Activated effector memory CD4-positive, alpha-beta T cell treated with anti-CD3 and anti-CD28 coated beads, Interleukin-2, amount 50 U/mL, for 16 hours (primary cell): ENCODE measurements around the gene ZFR.
"Not testable (repeated sequence)": the region's sequence is repeated elsewhere in the genome, so short reads cannot be mapped to it uniquely, and the experiment has no call there.

Experiments
- DNase-seq: peaks from one replicate; pipeline ENCODE4 v3.0.0-alpha.2; 2020

Gene ZFR

DNA sequence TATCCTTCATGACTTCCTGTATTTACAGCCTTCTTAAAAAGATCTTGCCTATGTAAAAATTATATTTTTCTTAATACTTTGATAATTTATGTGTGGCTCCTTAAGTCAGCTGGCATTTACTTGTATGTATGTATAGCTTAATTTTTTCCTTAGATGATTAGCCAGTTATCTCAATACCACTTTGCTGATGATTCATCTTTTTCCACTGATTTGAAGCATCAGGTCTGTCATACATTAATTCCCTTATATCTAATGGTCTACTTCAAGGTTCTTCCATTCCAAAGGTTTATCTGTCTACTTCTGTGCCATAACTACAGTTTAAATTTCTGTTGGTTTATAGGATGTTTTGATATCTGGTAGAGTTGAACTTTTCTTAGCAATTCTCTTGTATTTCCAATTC lies 86.9 kb downstream of the ZFR start:
- DNase-seq, result no peak

DNA sequence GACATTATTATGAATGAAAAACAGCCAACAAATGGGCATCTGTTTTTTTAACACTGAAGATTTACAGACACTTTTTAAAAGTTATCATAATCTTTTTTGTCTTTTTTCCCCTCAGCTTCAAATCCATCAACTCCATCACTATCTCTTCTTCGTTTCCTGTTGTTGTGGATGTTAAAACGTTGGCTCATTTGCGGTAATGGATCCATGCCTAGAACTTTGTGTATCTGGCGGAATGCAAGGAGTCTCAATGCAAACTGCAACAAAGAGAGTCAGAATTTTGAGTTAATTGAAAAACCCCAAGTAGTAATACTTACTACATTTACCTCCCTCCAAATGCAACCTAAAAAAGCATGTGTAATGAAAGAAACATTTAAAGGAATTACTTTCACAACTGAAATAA lies 88.9 kb downstream of the ZFR start:
- no peak for DNase-seq

DNA sequence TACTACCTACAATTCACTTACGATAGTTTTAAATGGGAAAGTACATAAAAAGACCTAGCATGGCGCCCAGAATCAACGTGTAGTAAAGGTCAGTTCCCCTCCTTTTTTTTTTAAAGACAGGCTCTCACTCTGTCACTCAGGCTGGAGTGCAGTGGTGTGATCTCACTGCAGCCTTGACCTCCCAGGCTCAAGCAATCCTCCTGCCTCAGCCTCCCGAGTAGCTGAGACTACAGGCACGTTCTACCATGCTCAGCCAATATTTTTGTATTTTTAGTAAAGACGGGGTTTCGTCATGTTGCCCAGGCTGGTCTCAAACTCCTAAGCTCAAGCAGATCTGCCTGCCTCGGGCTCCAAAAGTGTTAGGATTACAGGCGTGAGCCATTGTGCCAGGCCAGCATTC lies 91.1 kb downstream of the ZFR start:
- no peak for DNase-seq

DNA sequence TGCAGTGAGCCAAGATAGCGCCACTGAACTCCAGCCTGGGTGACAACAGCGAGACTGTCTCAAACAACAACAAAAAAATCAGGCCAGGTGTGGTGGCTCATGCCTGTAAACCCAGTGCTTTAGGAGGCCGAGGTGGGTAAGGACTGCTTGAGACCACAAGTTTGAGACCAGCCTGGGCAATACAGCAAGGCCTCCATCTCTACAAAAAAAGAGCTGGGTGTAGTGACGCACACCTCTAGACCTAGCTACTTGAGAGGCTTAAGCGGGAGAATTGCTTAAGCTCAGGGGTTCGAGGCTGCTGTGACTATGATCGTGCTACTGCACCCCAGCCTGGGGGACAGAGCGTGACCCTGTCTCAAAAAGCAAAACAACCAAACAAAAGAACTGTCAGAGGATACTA lies 91.9 kb downstream of the ZFR start:
- no peak for DNase-seq

DNA sequence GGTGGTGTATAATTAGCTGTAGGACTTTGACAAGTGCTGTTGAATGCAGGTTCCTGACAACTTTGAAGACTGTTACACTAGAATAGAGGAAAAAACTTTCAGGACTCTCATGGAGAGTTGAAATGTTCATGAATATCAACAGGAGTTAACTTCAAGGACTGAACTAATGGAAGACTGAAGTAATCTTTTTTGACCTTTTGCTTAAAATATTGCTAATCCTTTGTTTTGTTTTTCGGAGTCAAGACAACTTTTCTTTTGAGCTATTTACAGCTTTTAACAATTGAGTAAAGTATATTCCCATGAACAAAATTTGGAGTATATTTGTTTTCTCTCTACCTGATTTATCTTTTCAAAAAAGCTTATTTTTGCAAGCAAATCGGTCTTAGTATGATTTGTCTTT lies 97.7 kb downstream of the ZFR start:
- no peak for DNase-seq

DNA sequence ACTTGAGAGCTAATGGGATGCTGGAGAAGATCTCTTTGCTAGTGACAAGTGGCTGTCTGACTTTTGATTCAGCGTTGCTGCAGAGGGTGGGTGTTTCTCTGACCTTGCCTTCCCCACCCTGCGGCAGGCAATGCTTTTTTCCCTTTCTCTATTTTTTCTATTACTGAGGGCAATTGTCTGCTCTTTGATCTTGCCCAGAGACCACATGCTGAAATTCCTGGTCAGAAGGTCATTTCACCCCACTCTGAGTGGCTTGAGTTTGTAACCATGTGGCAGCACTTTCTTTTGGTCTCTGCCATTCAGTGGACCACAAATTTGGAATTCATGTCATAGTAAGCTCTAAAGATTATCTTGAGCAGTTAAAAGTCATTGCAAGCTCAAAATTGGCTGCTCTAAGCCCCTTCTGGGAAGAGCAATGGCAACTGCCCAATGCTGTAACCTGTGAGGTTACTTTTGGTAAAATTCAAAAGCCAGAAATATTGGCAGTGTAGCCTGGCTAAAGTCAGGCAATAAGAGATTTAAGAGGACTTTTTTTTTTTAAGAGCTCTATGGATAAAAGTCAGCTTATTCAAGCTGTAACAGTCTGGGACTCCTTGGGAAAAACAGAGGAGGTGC lies 101.4 kb downstream of the ZFR start:
- DNase-seq, result no peak

DNA sequence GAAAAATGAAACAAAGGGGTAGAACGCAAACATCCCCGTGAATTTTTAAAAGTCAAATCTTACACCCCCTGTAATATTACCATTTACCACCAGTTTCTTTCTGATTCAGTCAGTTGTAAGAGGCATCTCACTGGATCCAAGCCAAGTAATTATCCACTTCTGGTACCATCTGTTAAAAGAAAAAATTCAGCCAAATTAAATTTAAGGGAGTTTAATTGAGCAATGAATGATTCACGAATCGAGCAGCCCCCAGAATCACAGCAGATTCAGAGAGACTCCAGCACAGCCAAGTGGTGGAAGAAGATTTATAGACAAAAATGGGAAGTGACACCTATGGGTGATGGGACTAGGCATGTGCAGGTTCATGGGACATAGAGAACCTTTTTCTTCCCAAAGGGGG lies 101.9 kb downstream of the ZFR start:
- no peak for DNase-seq

DNA sequence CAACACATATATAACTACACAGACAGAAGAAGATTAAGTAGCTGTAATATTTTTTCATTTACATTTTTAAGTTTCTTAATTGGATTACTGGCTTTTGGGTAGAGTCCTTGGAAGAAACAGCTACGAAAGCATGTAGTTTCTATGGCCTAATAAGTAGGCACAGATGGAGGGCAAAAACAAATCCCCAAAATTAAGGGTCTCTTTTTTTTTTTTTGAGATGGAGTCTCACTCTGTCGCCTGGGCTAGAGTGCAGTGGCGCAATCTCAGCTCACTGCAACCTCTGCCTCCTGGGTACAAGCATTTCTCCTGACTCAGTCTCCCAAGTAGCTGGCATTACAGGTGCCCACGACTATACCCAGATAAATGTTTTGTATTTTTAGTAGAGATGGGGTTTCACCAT lies 104.7 kb downstream of the ZFR start:
- DNase-seq, result no peak

DNA sequence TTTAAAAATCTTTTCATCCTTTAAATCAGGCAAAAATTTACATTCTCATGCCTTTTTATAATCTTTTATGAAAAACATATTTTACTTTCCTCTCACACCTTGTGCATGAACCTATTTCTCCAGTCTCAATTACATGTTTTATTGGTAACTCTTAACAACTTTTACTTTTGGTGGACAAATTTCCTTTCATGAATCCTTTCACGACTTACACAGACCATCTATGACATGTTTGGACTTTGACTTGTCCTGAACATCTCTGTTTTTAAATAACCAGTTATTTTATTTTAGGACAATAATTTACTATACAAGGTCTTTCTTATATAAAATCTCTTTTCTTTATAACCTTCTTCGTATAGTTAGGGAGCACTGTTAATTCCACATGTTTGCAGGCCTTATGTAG lies 105.3 kb downstream of the ZFR start:
- DNase-seq, result no peak

DNA sequence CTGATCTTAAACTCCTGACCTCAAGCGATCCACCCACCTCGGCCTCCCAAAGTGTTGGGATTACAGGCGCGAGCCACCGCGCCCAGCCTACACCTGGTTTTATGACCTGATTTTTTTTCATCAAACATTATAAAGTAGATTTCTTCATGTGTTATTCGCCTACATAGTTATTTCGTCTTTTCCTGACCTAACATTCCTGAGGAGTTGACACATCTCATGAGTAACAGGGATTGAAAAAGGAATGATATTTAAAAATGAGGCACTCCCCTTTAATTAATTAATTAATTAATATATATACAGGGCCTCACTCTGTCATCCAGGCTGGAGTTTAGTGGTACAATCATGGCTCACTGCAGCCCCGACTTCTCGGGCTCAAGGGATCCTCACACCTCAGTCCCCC lies 111.6 kb downstream of the ZFR start:
- no peak for DNase-seq

DNA sequence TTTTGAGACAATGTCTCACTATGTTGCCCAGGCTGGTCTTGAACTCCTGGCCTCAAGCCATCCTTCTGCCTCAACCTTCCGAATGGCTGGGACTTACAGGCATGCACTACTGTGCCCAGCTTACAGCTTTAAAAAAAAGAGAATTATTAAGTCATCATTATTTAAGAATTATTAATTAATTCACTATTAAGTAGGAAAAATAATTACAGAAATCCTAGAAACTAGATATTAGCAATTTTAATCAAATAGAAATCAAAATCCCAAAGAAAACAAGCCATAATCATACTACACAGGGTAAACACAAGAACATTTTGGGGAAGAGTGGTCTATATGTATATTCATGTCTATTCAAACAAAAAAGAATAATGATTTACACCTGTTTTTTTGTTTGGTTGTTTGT lies 112.2 kb downstream of the ZFR start:
- DNase-seq, result no peak

DNA sequence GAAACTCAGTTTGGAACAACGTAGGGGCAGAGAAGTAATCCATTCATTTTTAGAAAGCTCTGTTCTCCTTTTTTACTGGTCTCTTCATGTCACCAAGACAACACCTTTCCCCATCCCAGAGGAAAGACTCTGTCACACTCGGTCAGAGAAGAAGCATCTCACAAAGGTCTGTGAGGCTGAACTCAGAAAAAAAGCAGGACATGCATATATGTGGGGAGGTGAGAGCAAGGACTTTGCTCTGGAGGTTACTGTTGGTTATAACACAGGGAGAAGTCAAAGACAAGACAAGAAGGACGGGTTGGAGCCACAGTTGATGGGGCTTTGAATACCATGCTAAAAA lies 112.6 kb downstream of the ZFR start:
- DNase-seq, result no peak

DNA sequence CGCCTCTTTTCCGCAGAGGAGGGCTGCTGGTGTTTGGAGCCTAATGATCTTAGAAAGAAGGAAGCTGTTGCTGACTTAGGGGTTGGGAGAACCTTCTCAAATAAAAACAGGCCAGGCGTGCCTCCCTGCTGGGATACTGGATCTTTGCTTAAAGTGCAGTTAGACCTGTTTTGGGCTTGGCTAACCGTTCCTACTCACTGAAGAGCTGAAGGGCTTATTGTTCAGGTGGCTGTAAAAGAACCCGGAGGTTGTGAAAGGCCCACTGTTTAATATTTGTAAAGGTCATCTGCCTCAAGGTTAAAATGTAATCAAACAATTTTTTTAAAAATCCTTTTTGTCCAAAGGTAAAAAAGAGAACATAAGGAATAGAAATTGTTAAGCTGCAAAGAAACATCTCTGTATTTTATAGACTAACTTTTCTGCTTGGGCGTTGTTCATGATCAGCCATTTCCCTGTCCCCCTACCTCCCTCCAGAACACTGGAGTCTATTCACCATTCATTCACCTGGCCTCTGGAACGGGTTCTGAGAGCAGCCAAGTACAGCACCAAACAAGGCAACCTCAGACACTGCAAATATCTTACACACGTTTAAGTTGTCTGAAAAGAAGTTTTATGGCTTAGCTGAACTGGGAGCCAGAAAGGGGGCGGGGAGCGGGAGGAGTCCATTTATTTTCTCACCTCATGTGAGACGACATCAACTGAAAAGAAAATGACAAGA lies 113.2 kb downstream of the ZFR start:
- DNase-seq, result no peak

DNA sequence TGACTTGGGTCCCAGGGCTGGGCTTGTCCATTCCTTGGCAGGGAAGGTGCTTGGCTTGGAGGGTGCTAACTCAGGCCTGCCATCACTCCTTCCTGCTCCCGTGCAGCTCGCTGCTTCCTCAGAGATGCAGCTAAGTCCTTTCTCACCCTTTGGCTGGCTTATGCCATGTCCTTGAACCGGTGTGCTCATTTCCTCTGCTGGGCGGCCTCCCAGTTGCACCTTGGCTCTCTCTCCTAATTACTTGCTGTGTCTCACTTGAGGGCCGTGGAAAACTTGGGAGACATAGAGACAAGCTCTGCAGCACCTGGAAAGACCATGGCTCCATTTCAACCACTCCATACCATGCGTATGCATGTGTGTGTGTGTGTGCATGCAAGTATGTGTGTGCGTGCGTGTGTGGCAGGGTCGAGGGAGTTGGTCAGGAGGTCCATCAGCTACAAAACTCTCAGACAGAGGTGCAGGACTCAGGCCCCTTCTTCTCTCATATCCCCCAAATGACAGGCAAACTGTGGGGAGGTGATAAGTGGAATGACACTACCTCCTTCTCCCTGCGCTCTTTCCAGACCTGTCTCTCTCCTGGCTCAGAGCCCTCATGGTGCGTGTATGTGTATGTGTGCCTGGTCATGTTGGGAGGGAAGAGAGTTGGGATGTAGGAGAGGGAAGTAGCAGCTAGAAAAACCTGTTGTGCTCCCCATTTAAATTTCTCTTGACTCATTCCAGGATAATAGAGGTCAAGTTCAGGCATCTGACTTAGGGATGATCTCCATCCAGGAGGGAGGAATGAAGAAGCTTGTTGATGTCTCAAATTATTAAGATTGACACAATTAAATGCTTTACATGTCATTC lies 114.2 kb downstream of the ZFR start:
- DNase-seq, result no peak

DNA sequence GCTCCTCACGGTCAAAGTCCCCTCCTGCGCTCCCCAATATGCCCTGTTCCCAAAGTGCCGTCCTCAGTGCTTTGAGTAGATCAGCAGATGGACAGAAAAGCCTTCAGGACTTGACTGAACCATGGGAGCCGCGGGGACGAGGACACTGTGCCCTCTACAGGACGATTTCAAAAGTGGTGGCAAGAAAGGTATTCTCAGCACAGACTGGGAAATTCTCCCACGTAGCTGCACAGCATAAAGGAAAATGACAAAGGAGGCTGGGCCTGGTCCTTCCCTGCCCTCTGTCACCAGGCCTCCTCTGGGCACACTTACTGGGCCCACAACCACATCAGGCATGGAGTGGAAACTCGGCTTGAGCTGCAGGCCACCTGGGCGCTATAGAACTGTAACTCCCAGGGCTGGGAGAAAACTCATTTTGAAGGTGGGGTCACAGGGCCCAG lies 115.1 kb downstream of the ZFR start:
- DNase-seq, result peak; percentile 80

DNA sequence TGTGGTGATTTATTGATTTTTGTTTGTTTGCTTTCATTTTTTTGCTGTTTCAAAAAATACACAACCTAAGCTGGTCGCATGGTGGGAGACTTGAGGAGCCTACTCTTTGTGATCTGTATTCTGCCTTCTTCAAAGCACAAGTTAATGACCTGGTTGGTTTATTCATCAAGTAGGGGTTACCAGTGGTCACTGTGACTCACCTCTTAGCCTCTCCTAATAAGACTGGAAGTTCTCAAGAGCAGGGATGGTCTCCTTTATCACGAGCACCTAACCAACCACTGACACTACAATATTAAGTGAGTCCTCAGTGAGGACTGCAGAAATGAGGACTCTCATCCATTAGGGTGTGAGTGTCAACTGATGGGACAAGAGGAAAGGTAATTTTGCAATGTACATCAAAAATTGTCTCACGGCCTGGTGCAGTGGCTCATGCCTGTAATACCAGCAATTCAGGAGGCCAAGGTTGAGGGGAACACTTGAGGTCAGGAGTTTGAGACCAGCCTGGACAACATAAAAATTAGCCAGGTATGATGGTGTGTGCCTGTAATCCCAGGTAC lies 118.2 kb downstream of the ZFR start:
- DNase-seq, result no peak

DNA sequence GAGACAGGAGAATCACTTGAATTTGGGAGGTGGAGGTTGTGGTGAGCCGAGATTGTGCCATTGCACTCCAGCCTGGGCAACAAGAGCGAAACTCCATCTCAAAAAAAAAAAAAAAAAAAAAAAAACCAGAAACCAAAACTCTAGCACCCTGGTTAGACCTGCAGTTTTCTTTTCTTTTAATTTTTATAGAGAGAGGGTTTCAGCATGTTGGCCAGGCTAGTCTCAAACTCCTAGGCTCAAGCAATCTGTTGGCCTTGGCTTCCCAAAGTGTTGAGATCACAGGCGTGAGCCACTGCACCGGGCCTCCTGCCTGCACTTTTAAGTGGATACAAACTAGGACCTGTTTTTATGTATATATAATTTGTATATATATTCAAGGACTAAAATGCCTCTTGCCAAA lies 118.9 kb downstream of the ZFR start:
- no peak for DNase-seq

DNA sequence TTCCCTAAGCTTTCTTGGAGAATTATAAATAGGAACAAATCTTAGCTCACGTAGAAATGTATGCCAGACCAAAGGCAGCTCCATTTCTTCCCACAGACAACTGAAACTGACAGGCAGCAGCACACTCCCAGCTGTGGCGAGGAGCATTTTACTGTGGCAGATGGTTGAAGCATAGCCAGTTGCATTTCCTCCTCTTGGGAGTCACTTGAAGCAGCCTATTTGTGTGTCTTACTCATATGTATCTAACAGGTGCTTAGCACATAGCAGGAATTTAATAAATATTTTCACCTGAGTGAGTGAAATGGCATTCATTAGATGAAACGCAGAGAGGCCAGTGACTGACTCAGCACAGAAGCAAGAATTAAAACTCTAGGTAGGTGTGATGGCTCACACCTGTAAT lies 119.5 kb downstream of the ZFR start:
- no peak for DNase-seq

DNA sequence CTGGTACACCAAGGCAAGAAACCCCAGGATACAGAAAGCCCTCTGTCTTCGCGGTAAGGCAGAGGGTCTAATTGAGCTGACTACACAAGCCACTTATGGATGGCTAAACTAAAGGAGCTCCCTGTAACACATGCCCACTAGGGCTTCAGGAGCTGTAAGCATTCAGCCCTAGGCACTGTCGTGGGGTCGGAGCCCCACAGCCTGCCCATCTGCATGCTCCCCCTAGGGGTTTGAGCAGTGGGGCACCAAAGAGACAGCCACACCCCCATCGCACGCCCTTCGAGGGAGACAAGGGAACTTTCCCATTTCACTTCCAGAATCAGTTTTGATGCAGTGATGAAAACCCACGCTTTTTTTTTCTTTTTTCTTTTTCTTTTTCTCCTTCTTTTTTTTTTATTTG lies 120.8 kb downstream of the ZFR start:
- no peak for DNase-seq

DNA sequence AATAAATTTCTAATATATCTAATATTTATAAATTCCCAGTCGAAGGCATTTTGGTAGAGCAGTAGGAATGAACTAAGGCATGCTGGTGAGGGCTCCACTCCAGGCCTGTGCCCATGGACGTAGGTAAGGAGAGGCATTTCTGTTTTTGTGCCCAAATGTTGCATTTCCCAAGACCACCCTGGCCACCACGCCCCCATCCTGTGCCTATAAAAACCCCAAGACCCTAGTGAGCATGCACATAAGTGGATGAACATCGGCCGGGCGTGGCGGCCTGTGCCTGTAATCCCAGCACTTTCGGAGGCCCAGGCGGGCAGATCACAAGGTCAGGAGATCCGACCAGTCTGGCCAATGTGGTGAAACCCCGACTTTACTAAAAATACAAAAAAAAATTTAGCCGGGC lies 121.7 kb downstream of the ZFR start:
- DNase-seq, result no peak

DNA sequence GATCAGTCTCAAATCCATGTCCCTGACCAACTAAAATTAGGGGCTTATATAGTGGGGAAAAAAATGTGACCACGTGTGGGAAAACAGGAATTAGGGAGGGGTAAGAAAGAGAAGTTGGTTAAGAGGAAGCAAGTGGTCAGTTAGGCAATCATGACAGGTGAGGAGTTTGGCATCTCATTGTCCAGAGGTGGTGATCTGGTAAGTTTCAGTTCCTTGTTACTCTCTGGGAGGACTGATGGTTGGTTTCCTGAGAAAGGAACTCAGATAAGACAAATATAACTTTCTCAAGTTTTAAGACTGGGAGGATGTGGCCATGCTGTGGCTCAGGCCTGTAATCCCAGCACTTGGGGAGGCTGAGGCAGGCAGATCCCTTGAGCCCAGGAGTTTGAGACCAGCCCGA lies 122.8 kb downstream of the ZFR start:
- not testable (repeated sequence) for DNase-seq

DNA sequence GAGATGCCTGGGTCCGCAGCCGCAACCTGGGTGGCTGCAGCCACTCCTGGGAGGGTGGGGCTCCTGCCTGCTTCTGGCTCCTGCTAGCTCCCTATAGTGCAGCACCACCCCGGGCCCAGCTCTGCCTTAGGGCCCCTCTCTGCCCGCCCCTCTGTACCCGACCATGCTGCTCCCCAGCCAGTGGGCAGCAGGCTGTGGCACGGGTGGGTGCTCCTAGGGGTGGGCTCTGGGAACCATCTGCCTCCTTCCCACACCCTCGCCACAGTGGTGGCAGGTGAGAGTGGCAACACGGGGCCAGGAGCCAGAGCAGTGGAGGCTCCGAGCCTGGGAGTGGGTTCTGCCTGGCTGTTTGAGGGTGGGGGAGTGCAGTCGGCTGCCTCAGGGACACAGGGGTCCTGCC lies 124.0 kb downstream of the ZFR start:
- no peak for DNase-seq

DNA sequence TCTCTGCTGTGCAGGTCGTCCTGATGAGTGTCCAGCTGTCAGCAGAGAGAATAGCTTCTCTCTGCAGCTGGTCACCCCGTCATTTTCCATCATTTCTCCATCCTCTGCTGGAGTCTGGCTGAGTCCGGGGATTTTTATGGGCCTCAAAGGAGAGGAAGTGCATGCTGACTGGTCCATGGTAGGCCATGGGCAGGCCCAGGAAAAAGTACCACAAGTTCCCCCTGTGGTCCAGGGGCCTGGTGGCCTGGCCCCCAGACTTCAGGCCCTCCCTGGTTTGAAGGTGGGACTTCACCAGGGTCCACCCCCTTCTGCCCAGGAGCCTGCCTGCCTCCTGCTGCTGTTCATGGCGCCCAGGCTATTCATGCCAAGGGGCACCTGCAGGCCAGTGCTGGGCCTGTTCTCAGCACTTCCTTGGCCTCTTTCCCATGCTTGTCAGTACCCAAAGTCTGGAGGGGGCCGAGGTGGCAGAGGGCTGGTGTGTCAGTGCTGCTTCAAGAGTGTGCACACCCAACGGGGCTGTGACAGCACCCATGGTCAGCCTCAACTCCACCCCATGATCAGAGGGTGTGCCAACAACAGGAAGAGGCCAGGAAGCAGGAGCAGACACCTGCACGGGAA lies 124.5 kb downstream of the ZFR start:
- no peak for DNase-seq

DNA sequence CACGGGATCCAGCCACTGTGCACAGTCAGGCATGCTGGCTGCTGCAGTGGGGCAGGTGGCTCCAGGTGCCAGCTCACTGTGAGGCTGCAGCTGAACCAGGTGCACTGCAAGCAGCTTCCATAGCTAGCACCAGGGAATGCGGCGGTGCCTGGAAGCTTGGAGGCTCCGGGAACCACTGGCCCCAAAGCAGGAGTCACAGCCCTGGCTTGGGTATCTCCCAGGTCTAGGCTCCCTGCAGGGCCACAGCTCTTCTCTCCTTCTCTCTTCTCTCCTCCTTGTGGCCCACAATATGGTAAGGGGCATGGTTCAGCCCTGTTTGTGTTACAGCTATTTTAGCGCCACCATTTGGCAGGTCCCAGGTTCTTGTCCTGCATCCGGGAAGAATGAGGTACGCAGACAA lies 125.1 kb downstream of the ZFR start:
- DNase-seq, result no peak
